HepG2 (cell line): ENCODE results near the gene ADAMTS16. TPM values are rescaled to one million over a fixed set of nuclear protein-coding genes. Genes with fewer than 3 reads are reported as not detected.

ENCODE experiments used
- ATAC-seq: fragments of 200-7000 bp; cut with Tn5 transposase; 3 replicates; pipeline ENCODE4 v1.9.1; 2020; ENCODE audit warnings: mild to moderate bottlenecking, moderate library complexity
- BruUV-seq: library from RNA; stranded (reverse); fragments of 400-500 nt; replicated peaks from 2 replicates; lab custom pipeline; 2021; lab: Mats Ljungman, UMichigan
- CTCF ChIA-PET: fragments of 300-600 bp; formaldehyde crosslinking; extraction: SDS; loops from one replicate; lab custom pipeline; 2021; ENCODE audit warnings: low total read pairs, inconsistent platforms, low intra/inter-chr PET ratio; lab: Yijun Ruan, JAX
- POLR2A ChIA-PET: fragments of 350-600 bp; sonication (Branson Sonifier 250); formaldehyde crosslinking; loops from one replicate; lab custom pipeline; 2020; ENCODE audit warnings: antibody characterized with exemption, inconsistent platforms; lab: Yijun Ruan, JAX
- DNase-seq: peaks from one replicate; pipeline ENCODE4 v3.0.0-alpha.2; 2015; ENCODE audit warnings: low spot score
- FAIRE-seq: peaks from 3 replicates; lab custom pipeline; 2011; peaks lifted over from hg19 to GRCh38; lab: Jason Lieb, UNC
- H2AFZ ChIP-seq: one replicate; pipeline ENCODE4 v1.6.1; 2011; ENCODE audit warnings: low read length, inconsistent platforms
- H3K27ac ChIP-seq: fragments of 300-600 bp; 3 replicates; pipeline ENCODE4 v1.8.0; 2011; ENCODE audit warnings: mixed run types, mild to moderate bottlenecking, mixed read lengths, low read length, inconsistent platforms; ENCODE audit not compliant: insufficient read depth; ENCODE audit errors: extremely low read length
- H3K27me3 ChIP-seq, 2 experiments: fragments of 200-600 bp in 1 of 2; 2 replicates in 1 of 2; 3 replicates in 1 of 2; pipeline versions ENCODE4 v1.6.0 to v1.8.0; 2011; ENCODE audit warnings: low read length in 2 of 2, mild to moderate bottlenecking in 2 of 2, moderate library complexity in 2 of 2, inconsistent platforms in 1 of 2; ENCODE audit not compliant: insufficient read depth in 2 of 2, control insufficient read depth in 1 of 2
- H3K36me3 ChIP-seq, 2 experiments: fragments of 200-600 bp in 1 of 2; replicated peaks in 1 of 2; 2 replicates in 1 of 2; 3 replicates in 1 of 2; pipeline versions ENCODE4 v1.5.1 to v1.8.0; 2011; ENCODE audit warnings: low read length in 2 of 2, inconsistent platforms in 1 of 2; ENCODE audit not compliant: insufficient read depth in 2 of 2, control insufficient read depth in 1 of 2
- H3K4me1 ChIP-seq: 2 replicates; pipeline ENCODE4 v1.5.1; 2012; ENCODE audit warnings: low read length, inconsistent platforms; ENCODE audit not compliant: insufficient read depth
- H3K4me2 ChIP-seq: 2 replicates; pipeline ENCODE4 v1.6.0; 2011; ENCODE audit warnings: low read depth, low read length, inconsistent platforms
- H3K4me3 ChIP-seq, 3 experiments: fragments of 200-600 bp in 1 of 3; sonication (generic), shearing (Covaris generic) in 1 of 3; replicated peaks in 1 of 3; 2 replicates each; pipeline ENCODE4 v1.5.1; 2011 to 2016; ENCODE audit warnings: low read length in 3 of 3, inconsistent platforms in 2 of 3, low read depth in 2 of 3, mild to moderate bottlenecking in 2 of 3, control low read depth in 1 of 3, mixed read lengths in 1 of 3; ENCODE audit not compliant: insufficient read depth in 1 of 3
- H3K79me2 ChIP-seq: one replicate; pipeline ENCODE4 v1.6.1; 2011; ENCODE audit warnings: low read length, inconsistent platforms; ENCODE audit not compliant: insufficient read depth
- H3K9ac ChIP-seq: 2 replicates; pipeline ENCODE4 v1.6.0; 2011; ENCODE audit warnings: mild to moderate bottlenecking, low read depth, low read length, inconsistent platforms; ENCODE audit not compliant: insufficient read depth
- H3K9me3 ChIP-seq: 2 replicates; pipeline ENCODE4 v1.5.1; 2012; ENCODE audit warnings: mild to moderate bottlenecking, low read length
- H4K20me1 ChIP-seq: 2 replicates; pipeline ENCODE4 v1.6.0; 2011; ENCODE audit warnings: inconsistent platforms, mild to moderate bottlenecking, low read length, moderate library complexity; ENCODE audit not compliant: insufficient read depth
- CHD4 ChIP-seq: fragments of 200-600 bp; sonication (generic); IDR thresholded peaks from 2 replicates; pipeline ENCODE4 v1.7.0; 2017; ENCODE audit warnings: mild to moderate bottlenecking, low read length, borderline replicate concordance
- DNMT3B ChIP-seq: conservative IDR thresholded peaks from 2 replicates; pipeline ENCODE4 v1.6.1; 2016; ENCODE audit warnings: missing biosample characterization, control low read depth
- EZH2 ChIP-seq: conservative IDR thresholded peaks from 2 replicates; pipeline ENCODE4 v1.6.1; 2012; ENCODE audit warnings: mild to moderate bottlenecking, low read depth, low read length, moderate library complexity
- FOXP1 ChIP-seq, 2 experiments: fragments of 450-650 bp in 1 of 2; IDR thresholded peaks; 2 replicates each; pipeline ENCODE4 v1.6.1; 2017 to 2018; ENCODE audit warnings: antibody characterized with exemption in 1 of 2
- GABPB1 ChIP-seq: IDR thresholded peaks from 2 replicates; pipeline ENCODE4 v1.6.1; 2016; ENCODE audit warnings: mild to moderate bottlenecking, missing genetic modification reagents, moderate library complexity, missing compliant biosample characterization
- GFI1 ChIP-seq: sonication (generic); formaldehyde crosslinking; IDR thresholded peaks from 2 replicates; pipeline ENCODE4 v1.5.0; 2020; ENCODE audit warnings: missing genetic modification reagents, mild to moderate bottlenecking, borderline replicate concordance
- HDAC1 ChIP-seq: sonication (generic); formaldehyde crosslinking; IDR thresholded peaks from 2 replicates; pipeline ENCODE4 v1.5.1; 2020; ENCODE audit warnings: mild to moderate bottlenecking, missing genetic modification reagents
- JUN ChIP-seq: sonication (generic); formaldehyde crosslinking; IDR thresholded peaks from 2 replicates; pipeline ENCODE4 v1.4.0; 2020; ENCODE audit warnings: mild to moderate bottlenecking, missing genetic modification reagents
- KDM4B ChIP-seq: sonication (generic); formaldehyde crosslinking; IDR thresholded peaks from 2 replicates; pipeline ENCODE4 v1.4.0; 2020; ENCODE audit warnings: missing genetic modification reagents
- MAFG ChIP-seq: sonication (generic); formaldehyde crosslinking; IDR thresholded peaks from 2 replicates; pipeline ENCODE4 v1.5.1; 2020; ENCODE audit warnings: mild to moderate bottlenecking, missing genetic modification reagents
- MATR3 ChIP-seq: sonication (generic); formaldehyde crosslinking; IDR thresholded peaks from 2 replicates; pipeline ENCODE4 v1.4.0; 2020; ENCODE audit warnings: missing genetic modification reagents
- MEIS1 ChIP-seq: sonication (generic); formaldehyde crosslinking; IDR thresholded peaks from 2 replicates; pipeline ENCODE4 v1.9.0; 2021; ENCODE audit warnings: mild to moderate bottlenecking, missing genetic modification reagents, moderate library complexity, borderline replicate concordance
- NFIC ChIP-seq: IDR thresholded peaks from 2 replicates; pipeline ENCODE4 v1.6.1; 2012; ENCODE audit warnings: mild to moderate bottlenecking, low read length, inconsistent platforms
- PITX1 ChIP-seq: sonication (generic); formaldehyde crosslinking; IDR thresholded peaks from 2 replicates; pipeline ENCODE4 v1.5.1; 2020; ENCODE audit warnings: mild to moderate bottlenecking, missing genetic modification reagents
- ZNF747 ChIP-seq: sonication (generic); formaldehyde crosslinking; IDR thresholded peaks from 2 replicates; pipeline ENCODE4 v1.8.1; 2023; ENCODE audit warnings: missing genetic modification reagents, mild to moderate bottlenecking, borderline replicate concordance
- in situ Hi-C: cut with HindIII; loops from 2 replicates; pipeline ENCODE4 v1.10.0; 2017; ENCODE audit warnings: low pct_unique_long_range_greater_than_20kb; ENCODE audit not compliant: extremely low pct_ligation_motif_present
- intact Hi-C: fragments of 100-400 bp; cut with micrococcal nuclease; formaldehyde crosslinking; loops from one replicate; pipeline ENCODE4 v1.10.0; 2022; ENCODE audit not compliant: unreplicated experiment
- polyA plus RNA-seq, 8 experiments: library from polyadenylated mRNA; depleted of rRNA in 3 of 8; stranded (reverse) in 7 of 8; unstranded in 1 of 8; fragments of >200 nt; fragmentation: Illumina TruSeq in 4 of 8; extraction: Trizol in 4 of 8; gene quantifications; 2 replicates each; pipeline versions ENCODE4 v1.2.1 to v1.2.3, GENCODE V29; 2011 to 2016; ENCODE audit warnings: low read depth in 4 of 8, missing spikeins in 1 of 8, mixed read lengths in 1 of 8; ENCODE audit not compliant: insufficient read depth in 1 of 8
- total RNA-seq, 5 experiments: library from RNA; depleted of rRNA; stranded (reverse); fragments of >200 nt; fragmentation: Illumina TruSeq; extraction: Trizol; gene quantifications; 2 replicates each; pipeline ENCODE4 v1.2.3, GENCODE V29; 2016; ENCODE audit warnings: low read depth in 1 of 5
- TF ChIP-seq, protein P1 (sequence below): IDR thresholded peaks from 2 replicates; pipeline ENCODE4 v1.6.1; 2012; ENCODE audit warnings: inconsistent platforms
- TF ChIP-seq, protein P2 (sequence below): sonication (generic); formaldehyde crosslinking; IDR thresholded peaks from 2 replicates; pipeline ENCODE4 v1.5.1; 2020; ENCODE audit warnings: mild to moderate bottlenecking, missing genetic modification reagents, borderline replicate concordance
- TF ChIP-seq, protein P3 (sequence below): IDR thresholded peaks from 2 replicates; pipeline ENCODE4 v1.6.1; 2016; ENCODE audit warnings: mild to moderate bottlenecking
- TF ChIP-seq, protein P4 (sequence below): IDR thresholded peaks from 2 replicates; pipeline ENCODE4 v1.6.1; 2016; ENCODE audit warnings: missing genetic modification reagents, missing compliant biosample characterization

Gene ADAMTS16
- total and polyA plus RNA-seq, 2 of the 13 experiments (the other 11 are each of a cell fraction or from before 2014, with no cell fraction given) = 0.02 to 0.03 TPM

DNA sequence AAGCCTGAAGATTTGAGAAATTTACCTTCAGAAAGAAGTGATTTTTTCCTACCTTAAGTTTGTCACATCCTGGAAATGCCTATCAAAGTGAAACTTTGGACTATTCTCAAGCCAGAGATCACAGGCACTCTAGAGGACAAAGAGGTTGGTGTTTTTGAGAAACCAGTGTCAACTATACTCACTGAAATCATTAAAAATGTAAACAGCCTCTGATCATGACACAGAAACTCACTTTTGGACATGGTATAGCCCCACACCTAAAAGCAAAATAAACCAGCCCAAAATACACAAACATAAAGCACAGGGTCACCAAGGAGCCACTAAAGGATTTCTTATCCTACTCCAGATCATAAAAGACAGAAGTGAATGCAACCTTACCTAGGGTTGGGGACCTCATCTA is 216.6 kb downstream of the ADAMTS16 start:
- H3K27me3 ChIP-seq = no peaks in the 10 kb centered on the region
- no peaks in the 10 kb centered on the region for H3K36me3 ChIP-seq
- H3K9me3 ChIP-seq = no peaks in the 10 kb centered on the region
- FAIRE-seq (peak; percentile 34), DNase-seq (peak; percentile 81), ATAC-seq (peak; percentile 73)
- no peaks in the 10 kb centered on the region for H3K79me2 ChIP-seq
- peaks cover 87% of the 10 kb centered on the region for H3K4me1 ChIP-seq
- no peaks in the 10 kb centered on the region for H4K20me1 ChIP-seq
- H3K4me3 ChIP-seq = no peak overlapping the region; a peak in 1 of 6 replicates
- BruUV-seq = no TSS peak
- peak overlapping the region; percentile 60 for H3K9ac ChIP-seq
- H2AFZ ChIP-seq = no peak overlapping the region
- ChIA-PET CTCF (no interaction called here), POLR2A (no interaction called here)
- intact Hi-C loops (no loop called here), in situ Hi-C loops (no loop called here)
- peak overlapping the region; percentile 63 for H3K4me2 ChIP-seq
- peak overlapping the region; percentile 78 for H3K27ac ChIP-seq
- TF ChIP-seq MEIS1 (CRISPR knock-in tag) (0 out of 2 replicates have a peak, but pooled peaks have one; percentile 21), GABPB1 (CRISPR knock-in tag) (no peak), NFIC (peak; percentile 80; the same call in 1 of the 2 replicates), CHD4 (peak; percentile 77; the same call in 1 of the 2 replicates), EZH2 (no peak), KDM4B (no peak), MATR3 (CRISPR knock-in tag) (no peak), JUN (no peak), HDAC1 (CRISPR knock-in tag) (0 out of 2 replicates have a peak, but pooled peaks have one; percentile 31), FOXP1 (IDR thresholded peaks at IDR 0.05) (0 out of 2 replicates have a peak, but pooled peaks have one; percentile 63), FOXP1 (CRISPR knock-in tag; IDR thresholded peaks at IDR 0.05) (peak; percentile 90), DNMT3B (CRISPR knock-in tag) (0 out of 2 replicates have a peak, but pooled peaks have one; percentile 22), GFI1 (CRISPR knock-in tag) (peak; percentile 64), PITX1 (CRISPR knock-in tag) (peak; percentile 29; the same call in 1 of the 2 replicates), MAFG (CRISPR knock-in tag) (no peak), ZNF747 (CRISPR knock-in tag) (peak; percentile 40; the same call in 1 of the 2 replicates)
- TF ChIP-seq, protein P1, sequence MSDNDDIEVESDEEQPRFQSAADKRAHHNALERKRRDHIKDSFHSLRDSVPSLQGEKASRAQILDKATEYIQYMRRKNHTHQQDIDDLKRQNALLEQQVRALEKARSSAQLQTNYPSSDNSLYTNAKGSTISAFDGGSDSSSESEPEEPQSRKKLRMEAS = peak; percentile 12; the same call in 1 of the 2 replicates
- TF ChIP-seq, protein P2, sequence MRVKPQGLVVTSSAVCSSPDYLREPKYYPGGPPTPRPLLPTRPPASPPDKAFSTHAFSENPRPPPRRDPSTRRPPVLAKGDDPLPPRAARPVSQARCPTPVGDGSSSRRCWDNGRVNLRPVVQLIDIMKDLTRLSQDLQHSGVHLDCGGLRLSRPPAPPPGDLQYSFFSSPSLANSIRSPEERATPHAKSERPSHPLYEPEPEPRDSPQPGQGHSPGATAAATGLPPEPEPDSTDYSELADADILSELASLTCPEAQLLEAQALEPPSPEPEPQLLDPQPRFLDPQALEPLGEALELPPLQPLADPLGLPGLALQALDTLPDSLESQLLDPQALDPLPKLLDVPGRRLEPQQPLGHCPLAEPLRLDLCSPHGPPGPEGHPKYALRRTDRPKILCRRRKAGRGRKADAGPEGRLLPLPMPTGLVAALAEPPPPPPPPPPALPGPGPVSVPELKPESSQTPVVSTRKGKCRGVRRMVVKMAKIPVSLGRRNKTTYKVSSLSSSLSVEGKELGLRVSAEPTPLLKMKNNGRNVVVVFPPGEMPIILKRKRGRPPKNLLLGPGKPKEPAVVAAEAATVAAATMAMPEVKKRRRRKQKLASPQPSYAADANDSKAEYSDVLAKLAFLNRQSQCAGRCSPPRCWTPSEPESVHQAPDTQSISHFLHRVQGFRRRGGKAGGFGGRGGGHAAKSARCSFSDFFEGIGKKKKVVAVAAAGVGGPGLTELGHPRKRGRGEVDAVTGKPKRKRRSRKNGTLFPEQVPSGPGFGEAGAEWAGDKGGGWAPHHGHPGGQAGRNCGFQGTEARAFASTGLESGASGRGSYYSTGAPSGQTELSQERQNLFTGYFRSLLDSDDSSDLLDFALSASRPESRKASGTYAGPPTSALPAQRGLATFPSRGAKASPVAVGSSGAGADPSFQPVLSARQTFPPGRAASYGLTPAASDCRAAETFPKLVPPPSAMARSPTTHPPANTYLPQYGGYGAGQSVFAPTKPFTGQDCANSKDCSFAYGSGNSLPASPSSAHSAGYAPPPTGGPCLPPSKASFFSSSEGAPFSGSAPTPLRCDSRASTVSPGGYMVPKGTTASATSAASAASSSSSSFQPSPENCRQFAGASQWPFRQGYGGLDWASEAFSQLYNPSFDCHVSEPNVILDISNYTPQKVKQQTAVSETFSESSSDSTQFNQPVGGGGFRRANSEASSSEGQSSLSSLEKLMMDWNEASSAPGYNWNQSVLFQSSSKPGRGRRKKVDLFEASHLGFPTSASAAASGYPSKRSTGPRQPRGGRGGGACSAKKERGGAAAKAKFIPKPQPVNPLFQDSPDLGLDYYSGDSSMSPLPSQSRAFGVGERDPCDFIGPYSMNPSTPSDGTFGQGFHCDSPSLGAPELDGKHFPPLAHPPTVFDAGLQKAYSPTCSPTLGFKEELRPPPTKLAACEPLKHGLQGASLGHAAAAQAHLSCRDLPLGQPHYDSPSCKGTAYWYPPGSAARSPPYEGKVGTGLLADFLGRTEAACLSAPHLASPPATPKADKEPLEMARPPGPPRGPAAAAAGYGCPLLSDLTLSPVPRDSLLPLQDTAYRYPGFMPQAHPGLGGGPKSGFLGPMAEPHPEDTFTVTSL (CRISPR knock-in tag) = peak; percentile 94
- TF ChIP-seq, protein P3, sequence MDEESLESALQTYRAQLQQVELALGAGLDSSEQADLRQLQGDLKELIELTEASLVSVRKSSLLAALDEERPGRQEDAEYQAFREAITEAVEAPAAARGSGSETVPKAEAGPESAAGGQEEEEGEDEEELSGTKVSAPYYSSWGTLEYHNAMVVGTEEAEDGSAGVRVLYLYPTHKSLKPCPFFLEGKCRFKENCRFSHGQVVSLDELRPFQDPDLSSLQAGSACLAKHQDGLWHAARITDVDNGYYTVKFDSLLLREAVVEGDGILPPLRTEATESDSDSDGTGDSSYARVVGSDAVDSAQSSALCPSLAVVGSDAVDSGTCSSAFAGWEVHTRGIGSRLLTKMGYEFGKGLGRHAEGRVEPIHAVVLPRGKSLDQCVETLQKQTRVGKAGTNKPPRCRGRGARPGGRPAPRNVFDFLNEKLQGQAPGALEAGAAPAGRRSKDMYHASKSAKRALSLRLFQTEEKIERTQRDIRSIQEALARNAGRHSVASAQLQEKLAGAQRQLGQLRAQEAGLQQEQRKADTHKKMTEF = peak; percentile 41; the same call in 1 of the 2 replicates
- TF ChIP-seq, protein P4, sequence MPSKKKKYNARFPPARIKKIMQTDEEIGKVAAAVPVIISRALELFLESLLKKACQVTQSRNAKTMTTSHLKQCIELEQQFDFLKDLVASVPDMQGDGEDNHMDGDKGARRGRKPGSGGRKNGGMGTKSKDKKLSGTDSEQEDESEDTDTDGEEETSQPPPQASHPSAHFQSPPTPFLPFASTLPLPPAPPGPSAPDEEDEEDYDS (CRISPR knock-in tag) = 0 out of 2 replicates have a peak, but pooled peaks have one; percentile 24
